Activated gamma-delta T cell treated with Interleukin-2 at 50 U/mL for 16 hours (primary cell): Measurements from ENCODE around the gene OR10G8.

Experiments
- DNase-seq: peaks from one replicate; pipeline ENCODE4 v3.0.0-alpha.2; 2020

The OR10G8 gene

GRCh38 chr11:124078591-124078990, 52.0 kb downstream of the OR10G8 start:
- no peak for DNase-seq

- no peak for DNase-seq
These were observed 53.2 kb downstream of the OR10G8 start for GRCh38 chr11:124079631-124080326.
